Stimulated activated CD4-positive, alpha-beta T cell treated with anti-CD3 and anti-CD28 coated beads, Interleukin-15, amount 100 ng/mL, for 1 hour (primary cell): Measurements from ENCODE around the gene KLHL22.
"Not testable (repeated sequence)": the region's sequence is repeated elsewhere in the genome, so short reads cannot be mapped to it uniquely, and the experiment has no call there.

Source experiments
- DNase-seq, 2 donors: peaks; one replicate each; pipeline ENCODE4 v3.0.0-alpha.2; 2020; ENCODE audit warnings: low read depth in 1 of 2, low spot score in 1 of 2

The KLHL22 gene

GRCh38 chr22:20504293-20504922 is 8.8 kb upstream of the KLHL22 start:
- not testable (repeated sequence) for DNase-seq

GRCh38 chr22:20503816-20504215 is 8.2 kb upstream of the KLHL22 start:
- DNase-seq, result no peak

- DNase-seq, result no peak
Measured at GRCh38 chr22:20499769-20500168, 4.2 kb upstream of the KLHL22 start.

- DNase-seq, result no peak
Measured at GRCh38 chr22:20498913-20499312, 3.3 kb upstream of the KLHL22 start.

GRCh38 chr22:20497426-20497825 is 1.8 kb upstream of the KLHL22 start:
- no peak for DNase-seq

- DNase-seq, result peak; percentile 88 to 90
Measured at GRCh38 chr22:20495861-20496681, 476 bp upstream of the KLHL22 start.

GRCh38 chr22:20491346-20491745 is 4.2 kb downstream of the KLHL22 start:
- no peak for DNase-seq

GRCh38 chr22:20490941-20491307 is 4.7 kb downstream of the KLHL22 start:
- no peak for DNase-seq

- DNase-seq, result no peak
Measured at GRCh38 chr22:20490183-20490940, 5.2 kb downstream of the KLHL22 start.

- no peak for DNase-seq
Measured at GRCh38 chr22:20488946-20489345, 6.6 kb downstream of the KLHL22 start.

- no peak for DNase-seq
Measured at GRCh38 chr22:20487715-20488114, 7.9 kb downstream of the KLHL22 start.

GRCh38 chr22:20486229-20486628 is 9.4 kb downstream of the KLHL22 start:
- DNase-seq, result no peak

GRCh38 chr22:20484948-20485683 is 10.5 kb downstream of the KLHL22 start:
- DNase-seq, result no peak

- no peak for DNase-seq
Measured at GRCh38 chr22:20483771-20484170, 11.8 kb downstream of the KLHL22 start.

- not testable (repeated sequence) for DNase-seq
Measured at GRCh38 chr22:20483143-20483506, 12.5 kb downstream of the KLHL22 start.

- DNase-seq, result no peak
Measured at GRCh38 chr22:20479612-20480196, 15.9 kb downstream of the KLHL22 start.

- DNase-seq, result not testable (repeated sequence)
Measured at GRCh38 chr22:20478059-20478458, 17.5 kb downstream of the KLHL22 start.

- not testable (repeated sequence) for DNase-seq
Measured at GRCh38 chr22:20475569-20475968, 20.0 kb downstream of the KLHL22 start.

GRCh38 chr22:20475115-20475436 is 20.5 kb downstream of the KLHL22 start:
- no peak for DNase-seq

- DNase-seq, result no peak
Measured at GRCh38 chr22:20472629-20473442, 22.8 kb downstream of the KLHL22 start.
